HG03354 (cell line): Measurements from ENCODE around the gene MAP4K1.
"Not testable (repeated sequence)": the region's sequence is repeated elsewhere in the genome, so short reads cannot be mapped to it uniquely, and the experiment has no call there.

Source experiments
- ATAC-seq: cut with Tn5 transposase; IDR thresholded peaks from one replicate; pipeline ENCODE4 v1.9.1; 2021; ENCODE audit warnings: mild to moderate bottlenecking; ENCODE audit not compliant: unreplicated experiment, poor library complexity, severe bottlenecking

MAP4K1 gene

DNA sequence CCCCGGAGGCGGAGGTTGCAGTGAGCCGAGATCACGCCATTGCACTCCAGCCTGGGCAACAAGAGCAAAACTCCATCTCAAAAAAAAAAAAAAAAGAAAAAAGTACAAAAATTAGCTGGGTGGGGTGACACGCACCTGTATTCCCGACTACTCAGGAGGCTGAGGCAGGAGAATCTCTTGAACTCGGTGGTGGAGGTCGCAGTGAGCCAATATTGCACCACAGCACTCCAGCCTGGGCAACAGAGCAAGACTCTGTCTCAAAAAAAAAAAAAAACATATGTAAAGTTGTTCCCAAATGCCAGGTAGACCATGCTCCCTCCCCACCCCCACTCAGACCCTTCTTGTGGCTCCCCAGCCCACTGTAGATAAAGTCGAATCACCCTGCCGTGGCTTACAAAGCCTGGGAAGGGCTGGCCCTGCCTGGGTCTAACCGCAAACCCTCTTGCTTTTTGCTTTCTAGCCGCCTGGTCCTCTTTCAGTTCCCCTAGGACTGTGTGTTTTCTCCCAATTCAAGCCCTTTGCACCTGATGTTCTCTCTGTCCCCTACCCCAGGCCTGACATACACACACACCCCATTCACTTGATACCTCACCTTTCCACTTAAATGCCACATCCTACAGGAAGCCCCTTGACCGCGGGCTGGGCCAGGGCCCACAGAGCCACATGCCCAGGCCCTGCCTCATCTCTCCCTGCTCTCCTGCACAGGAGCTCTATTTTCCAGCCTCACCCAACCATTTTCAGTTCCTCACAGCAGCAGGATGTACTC is 34.4 kb downstream of the MAP4K1 start:
- peak; percentile 74 for ATAC-seq

- ATAC-seq: no peak
Measured at GRCh38 chr19:38580080-38580479, 37.7 kb downstream of the MAP4K1 start.

DNA sequence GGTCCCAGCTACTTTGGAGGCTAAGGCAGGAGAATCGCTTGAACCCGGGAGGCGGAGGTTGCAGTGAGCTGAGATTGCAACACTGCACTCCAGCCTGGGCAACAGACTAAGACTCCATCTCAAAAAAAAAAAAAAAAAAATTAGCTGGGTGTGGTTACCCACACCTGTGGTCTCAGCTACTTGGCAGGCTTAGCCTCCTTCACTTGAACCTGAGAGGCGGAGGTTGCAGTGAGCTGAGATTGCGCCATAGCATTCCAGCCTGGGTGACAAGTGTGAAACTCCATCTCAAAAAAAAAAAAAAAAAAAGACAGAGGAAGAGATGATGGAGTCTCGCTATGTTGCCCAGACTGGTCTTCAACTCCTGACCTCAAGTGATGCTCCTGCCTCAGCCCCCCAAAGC is 38.4 kb downstream of the MAP4K1 start:
- ATAC-seq: not testable (repeated sequence)

DNA sequence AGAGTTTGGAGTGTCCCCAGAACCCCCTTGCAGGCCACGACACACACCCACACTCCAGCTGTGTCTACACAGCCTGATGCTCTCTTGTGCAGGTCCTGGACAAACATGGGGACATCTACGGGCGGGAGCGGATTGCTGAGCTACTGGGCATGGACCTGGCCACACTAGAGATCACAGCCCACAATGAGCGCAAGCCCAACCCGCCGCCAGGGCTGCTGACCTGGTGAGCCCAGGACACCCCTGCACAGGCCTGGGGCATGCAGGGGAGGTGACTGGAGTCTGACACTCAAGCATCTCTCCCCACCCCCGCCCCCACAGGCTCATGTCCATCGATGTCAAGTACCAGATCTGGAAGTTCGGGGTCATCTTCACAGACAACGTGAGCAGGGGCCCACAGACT is 39.9 kb downstream of the MAP4K1 start:
- ATAC-seq: no peak

GRCh38 chr19:38571682-38572081 is 46.1 kb downstream of the MAP4K1 start:
- ATAC-seq: no peak

DNA sequence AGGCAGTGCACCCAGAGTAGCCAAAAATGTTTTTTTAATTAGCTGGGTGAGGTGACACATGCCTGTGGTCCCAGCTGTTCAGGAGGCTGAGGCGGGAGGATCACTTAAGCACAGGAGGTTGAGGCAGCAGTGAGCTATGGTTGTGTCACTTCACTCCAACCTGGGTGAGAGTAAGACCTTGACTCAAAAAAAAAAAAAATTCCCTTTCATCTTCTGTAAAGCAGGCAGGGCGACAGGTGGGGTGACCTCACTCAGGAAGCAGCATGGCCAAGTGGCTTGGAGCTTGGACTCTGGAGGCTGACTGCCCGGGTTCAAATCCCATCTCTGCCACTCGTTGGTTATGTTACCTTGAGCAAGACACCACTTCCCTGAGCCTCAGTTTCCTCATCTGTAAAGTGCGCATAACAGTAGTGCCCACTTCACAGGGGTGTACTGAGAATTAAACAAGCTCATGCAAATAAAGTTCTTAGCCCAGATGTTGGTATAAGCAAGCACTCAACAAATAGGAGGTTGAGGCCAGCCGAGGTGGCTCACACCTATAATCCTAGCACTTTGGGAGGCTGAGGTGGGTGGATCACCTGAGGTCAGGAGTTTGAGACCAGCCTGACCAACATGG is 48.3 kb downstream of the MAP4K1 start:
- ATAC-seq: no peak

DNA sequence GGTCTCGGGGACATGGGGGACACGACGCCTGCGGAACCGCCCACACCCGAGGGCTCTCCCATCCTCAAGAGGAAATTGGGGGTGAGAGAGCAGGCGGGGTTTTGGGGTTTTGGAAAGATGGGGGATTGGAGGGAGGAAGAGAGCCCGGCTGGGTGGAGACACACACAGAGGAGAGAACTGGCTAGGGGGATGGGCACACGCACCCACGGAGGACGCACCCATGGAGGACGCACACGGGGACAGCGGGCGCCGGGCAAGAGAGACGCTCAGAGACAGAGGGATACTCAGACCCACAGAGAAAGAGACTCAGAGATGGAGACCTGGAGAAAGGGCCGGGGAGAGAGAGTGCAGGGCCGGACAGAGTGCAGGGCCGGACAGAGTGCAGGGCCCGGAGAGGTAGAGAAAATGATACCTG is 52.1 kb downstream of the MAP4K1 start:
- ATAC-seq: no peak

DNA sequence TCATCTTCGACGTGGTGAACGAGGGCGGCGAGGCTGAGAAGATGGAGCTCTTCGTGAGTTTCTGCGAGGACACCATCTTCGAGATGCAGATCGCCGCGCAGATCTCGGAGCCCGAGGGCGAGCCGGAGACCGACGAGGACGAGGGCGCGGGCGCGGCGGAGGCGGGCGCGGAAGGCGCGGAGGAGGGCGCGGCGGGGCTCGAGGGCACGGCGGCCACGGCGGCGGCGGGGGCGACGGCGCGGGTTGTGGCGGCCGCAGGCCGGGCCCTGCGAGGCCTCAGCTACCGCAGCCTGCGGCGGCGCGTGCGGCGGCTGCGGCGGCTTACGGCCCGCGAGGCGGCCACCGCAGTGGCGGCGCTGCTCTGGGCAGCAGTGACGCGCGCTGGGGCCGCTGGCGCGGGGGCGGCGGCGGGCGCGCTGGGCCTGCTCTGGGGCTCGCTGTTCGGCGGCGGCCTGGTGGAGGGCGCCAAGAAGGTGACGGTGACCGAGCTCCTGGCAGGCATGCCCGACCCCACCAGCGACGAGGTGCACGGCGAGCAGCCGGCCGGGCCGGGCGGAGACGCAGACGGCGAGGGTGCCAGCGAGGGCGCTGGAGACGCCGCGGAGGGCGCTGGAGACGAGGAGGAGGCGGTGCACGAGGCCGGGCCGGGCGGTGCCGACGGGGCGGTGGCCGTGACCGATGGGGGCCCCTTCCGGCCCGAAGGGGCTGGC is 52.6 kb downstream of the MAP4K1 start:
- no peak for ATAC-seq

DNA sequence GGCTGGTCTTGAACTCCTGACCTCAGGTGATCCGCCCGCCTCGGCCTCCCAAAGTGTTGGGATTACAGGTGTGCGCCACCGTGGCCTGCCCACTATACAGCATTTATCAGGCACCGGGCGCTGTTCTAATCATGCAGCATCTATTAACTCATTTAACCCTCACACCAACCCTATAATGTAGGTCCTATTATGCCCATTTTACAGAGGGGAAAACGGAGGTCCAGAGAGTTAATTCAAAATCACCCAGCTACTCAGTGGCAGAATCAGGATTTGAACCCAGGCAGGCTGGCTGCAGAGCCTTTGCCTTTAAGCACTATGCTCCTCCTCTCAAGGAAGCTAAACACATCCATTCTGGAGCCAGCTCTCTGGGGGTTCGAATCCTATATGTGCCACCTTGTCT is 54.3 kb downstream of the MAP4K1 start:
- ATAC-seq: no peak

GRCh38 chr19:38562096-38562495 is 55.7 kb downstream of the MAP4K1 start:
- no peak for ATAC-seq

DNA sequence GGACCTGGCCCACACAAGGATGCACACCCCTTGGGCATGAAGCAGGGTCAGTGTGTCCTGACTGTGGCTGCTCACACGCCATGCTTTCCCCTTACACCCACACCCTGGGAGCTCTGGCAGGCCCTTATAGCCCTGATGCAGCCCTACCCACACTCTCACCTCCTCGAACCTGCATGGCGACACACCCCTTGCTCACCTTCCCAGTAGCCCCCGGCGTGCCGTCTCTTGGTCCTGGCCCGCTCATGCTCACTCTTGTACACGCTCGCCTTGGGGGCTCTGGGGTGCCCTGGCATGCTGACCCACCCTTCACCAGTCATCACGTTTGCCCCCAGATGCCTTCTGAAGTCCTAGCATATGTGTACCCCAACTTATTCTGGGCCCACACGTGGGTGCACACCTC is 56.1 kb downstream of the MAP4K1 start:
- no peak for ATAC-seq

DNA sequence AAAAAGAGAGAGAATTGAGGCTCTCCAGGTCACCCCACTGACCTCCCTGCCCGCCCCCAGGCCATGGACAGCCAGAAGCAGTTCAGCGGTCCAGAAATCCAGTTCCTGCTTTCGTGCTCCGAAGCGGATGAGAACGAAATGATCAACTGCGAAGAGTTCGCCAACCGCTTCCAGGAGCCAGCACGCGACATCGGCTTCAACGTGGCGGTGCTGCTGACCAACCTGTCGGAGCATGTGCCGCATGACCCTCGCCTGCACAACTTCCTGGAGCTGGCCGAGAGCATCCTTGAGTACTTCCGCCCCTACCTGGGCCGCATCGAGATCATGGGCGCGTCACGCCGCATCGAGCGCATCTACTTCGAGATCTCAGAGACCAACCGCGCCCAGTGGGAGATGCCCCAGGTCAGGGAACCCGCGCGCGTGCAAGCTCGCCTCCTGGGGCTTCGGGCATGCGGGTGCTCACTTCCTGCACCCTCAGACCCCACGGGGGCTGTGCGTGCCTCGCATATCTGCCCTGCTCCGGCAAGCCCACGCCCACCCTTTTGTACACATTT is 56.6 kb downstream of the MAP4K1 start:
- no peak for ATAC-seq

DNA sequence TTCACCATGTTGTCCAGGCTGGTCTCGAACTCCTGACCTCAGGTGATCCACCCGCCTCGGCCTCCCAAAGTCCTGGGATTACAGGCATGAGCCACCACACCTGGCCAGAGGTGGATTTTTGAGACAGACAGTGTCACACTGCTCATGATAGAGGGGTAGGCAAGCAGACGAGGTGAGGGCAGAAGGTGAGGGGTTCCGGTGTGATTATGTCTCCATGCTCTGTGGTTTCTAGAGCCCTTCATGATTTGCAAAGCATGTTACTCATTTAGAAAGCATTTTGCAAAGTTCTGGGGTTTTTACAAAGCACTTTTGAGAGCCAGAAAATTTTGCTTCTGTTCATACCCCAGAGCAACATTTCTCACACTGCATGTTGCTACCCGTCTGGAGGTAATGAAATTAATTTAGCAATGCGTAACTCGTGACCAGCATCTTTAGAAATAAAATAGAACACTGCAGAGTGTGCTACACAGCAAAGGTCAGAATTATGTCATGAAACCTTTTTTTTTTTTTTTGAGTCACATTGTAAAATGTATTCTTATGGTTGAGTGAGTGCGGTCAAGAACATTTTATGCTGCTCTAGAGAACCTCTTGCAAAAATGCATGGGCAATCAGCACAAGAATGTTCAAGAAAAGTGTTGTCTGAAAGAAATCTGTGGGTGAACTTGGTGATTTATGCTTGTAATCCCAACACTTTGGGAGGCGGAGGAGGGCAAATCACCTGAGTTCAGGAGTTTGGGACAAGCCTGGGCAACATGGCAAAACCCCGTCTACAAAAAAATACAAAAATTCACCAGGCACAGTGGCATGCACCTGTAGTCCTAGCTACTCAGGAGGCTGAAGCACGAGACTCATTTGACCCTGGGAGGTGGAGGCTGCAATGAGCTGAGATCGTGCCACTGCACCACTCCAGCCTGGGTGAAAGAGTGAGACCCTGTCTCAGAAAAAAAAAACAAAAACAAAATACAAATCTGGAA is 58.0 kb downstream of the MAP4K1 start:
- ATAC-seq: peak; percentile 74

DNA sequence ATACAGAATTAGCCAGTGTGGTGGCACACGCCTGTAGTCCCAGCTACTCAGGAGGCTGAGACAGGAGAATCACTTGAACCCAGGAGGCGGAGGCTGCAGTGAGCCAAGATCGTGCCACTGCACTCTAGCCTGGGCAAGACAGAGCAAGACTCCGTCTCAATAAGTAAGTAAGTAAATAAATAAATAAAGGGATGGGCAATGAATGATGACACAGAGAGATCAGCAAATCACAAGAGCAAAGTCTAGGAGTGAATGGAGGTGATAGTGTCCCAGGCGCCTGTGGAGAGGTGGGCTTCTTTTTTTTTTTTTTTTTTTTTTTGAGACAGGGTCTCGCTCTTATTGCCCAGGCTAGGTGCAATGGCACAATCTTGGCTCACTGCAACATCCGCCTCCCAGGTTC is 58.8 kb downstream of the MAP4K1 start:
- ATAC-seq: not testable (repeated sequence)

DNA sequence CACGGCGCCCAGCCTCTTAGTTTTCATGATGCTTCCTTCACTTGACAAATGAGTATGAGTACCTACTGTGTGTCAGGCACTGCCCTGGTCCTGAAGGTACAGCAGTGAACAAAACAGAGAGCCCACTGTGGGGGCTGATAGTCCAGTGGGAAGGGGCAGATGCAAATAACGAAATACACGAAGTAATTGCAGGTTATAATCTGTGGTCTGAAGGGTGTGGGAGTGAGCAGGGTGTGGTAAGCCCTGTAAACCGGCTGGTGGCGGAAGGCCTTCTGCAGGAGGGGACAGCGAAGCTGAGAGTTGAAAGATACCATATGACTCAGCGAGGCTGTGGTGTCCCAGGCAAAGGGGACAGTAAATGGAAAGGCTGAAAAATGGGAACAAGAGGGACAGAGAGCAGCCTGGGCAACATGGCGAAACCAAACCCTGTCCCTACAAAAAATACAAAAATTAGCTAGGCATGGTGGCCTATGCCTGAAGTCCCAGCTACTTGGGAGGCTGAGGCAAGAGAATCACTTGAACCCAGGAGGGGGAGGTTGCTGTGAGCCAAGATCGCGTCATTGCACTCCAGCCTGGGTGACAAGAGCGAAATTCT is 60.5 kb downstream of the MAP4K1 start:
- ATAC-seq: peak; percentile 51

- no peak for ATAC-seq
Measured at GRCh38 chr19:38556521-38557174, 61.1 kb downstream of the MAP4K1 start.

- no peak for ATAC-seq
Measured at GRCh38 chr19:38555200-38555599, 62.6 kb downstream of the MAP4K1 start.

GRCh38 chr19:38554676-38555141 is 63.0 kb downstream of the MAP4K1 start:
- no peak for ATAC-seq

DNA sequence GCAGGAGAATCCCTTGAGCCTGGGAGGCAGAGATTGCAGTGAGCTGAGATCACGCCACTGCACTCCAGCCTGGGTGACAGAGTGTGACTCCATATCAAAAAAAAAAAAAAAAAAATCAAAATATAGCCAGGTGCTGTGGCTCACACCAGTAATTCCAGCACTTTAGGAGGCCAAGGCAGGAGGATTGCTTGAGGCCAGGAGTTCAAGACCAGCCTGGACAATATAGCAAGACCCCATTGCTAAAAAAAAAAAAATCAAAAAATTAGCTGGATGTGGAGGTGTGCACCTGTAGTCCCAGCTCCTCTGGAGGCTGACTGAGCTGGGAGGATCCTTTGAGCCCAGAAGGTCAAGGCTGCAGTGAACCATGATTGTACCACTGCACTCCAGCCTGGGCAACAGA is 64.5 kb downstream of the MAP4K1 start:
- ATAC-seq: not testable (repeated sequence)
